NCI-H1048 (cell line): ENCODE results near the gene ASTN1.

ENCODE experiments used
- DNase-seq: peaks from one replicate; lab custom pipeline; 2025; lab: John Stamatoyannopoulos, UW

The ASTN1 gene

DNA sequence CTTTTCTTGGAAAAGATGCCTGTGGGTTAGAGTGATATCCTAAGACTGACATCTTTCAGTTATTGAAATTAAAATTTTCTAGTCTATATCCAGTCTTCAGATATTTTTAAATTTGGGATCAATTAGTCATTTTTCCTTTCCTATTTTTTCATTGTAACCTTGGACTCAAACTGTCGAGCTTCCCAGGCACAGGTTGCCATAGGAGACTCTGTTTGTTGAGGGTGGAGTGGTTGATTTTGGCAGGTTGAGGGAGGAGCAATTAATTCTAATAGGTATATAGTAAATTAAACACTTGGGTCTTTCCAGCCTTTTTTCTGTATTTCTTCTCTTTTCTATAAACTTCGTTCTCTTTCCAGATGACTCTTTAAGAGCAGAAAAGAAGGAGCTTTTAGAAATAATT, 326.8 kb downstream of the ASTN1 start:
- no peak for DNase-seq

GRCh38 chr1:176831150-176831549, 333.4 kb downstream of the ASTN1 start:
- no peak for DNase-seq

GRCh38 chr1:176829261-176829660, 335.3 kb downstream of the ASTN1 start:
- DNase-seq = no peak

DNA sequence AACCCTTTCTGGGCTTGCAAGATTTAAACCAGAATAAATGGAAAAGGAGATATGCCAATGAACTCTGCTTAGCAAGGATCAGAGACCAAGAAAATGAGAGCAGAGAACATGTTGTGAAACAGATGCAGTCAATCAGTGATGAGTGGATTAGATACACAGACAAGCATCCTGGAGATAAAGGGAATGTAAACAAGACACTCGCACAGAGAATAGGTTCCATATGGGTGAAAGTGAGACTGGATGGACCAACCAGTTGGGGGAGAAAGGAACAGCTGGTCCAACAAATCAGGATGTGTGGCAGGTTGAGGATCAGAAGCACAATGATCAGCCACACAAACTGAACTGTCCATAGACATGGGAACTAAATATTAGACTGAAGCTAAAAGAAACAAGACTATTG, 338.2 kb downstream of the ASTN1 start:
- no peak for DNase-seq

- DNase-seq = no peak
Measured at GRCh38 chr1:176820391-176821031, 344.0 kb downstream of the ASTN1 start.

DNA sequence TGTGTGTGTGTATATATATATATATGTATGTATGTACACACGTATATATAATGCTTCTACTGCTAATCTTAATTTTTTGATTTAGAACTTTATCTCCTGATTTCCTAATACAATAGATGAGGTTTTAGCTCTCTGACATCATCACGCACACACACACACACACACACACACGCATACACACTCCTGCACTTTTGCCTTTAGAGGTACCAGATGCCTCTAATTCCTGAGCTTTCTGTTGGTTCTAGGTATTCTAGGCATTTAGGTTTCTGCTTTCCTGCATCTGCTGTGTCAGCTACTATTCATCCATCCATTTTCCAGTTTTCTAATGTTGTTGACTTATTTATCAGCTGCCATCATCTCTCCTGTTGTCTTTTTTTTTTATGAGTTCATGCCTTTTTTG, 348.3 kb downstream of the ASTN1 start:
- DNase-seq = no peak

- DNase-seq = no peak
Measured at GRCh38 chr1:176815621-176816020, 348.9 kb downstream of the ASTN1 start.

GRCh38 chr1:176811511-176812288, 352.8 kb downstream of the ASTN1 start:
- DNase-seq = no peak

DNA sequence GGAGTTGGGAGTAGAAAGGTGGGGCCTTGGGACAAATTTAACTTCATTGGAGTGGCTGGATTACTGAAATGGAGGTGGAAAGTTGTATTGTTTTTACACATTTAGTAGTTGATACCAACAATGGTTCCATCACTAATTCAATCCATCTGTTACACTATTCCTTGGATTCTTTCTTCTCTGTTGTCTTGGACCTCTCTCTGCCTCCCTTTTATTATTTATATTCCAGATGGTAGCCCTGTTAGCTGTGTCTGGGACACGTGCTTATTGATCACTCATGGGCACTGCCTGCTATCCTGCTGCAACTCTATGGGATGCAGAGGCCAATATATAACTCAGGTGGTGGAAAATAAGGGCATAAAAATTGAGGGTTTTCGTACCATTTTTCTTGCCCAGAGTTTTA, 355.2 kb downstream of the ASTN1 start:
- no peak for DNase-seq
